ENCODE results near the gene GNG8.

Gene GNG8

GRCh38 chr19:46659151-46660007, 23.4 kb upstream of the GNG8 start:
- H3K27me3 Mint-ChIP-seq = peaks cover 67% of the 10 kb centered on the region
- no peaks in the 10 kb centered on the region for H3K9me3 Mint-ChIP-seq
- H3K4me3 Mint-ChIP-seq = peak overlapping the region; percentile 64
- intact Hi-C loops (cut with micrococcal nuclease) = loop anchor here (5.0 kb wide), 1 partner anchor 132 kb away; no protein-coding TSS in a partner anchor
- H3K36me3 Mint-ChIP-seq (ENCODE audit: low read depth) = no peaks in the 10 kb centered on the region
- H3K27ac Mint-ChIP-seq = peak overlapping the region; percentile 54
- peaks cover 34% of the 10 kb centered on the region for H3K4me1 Mint-ChIP-seq (ENCODE audit: low read depth)

DNA sequence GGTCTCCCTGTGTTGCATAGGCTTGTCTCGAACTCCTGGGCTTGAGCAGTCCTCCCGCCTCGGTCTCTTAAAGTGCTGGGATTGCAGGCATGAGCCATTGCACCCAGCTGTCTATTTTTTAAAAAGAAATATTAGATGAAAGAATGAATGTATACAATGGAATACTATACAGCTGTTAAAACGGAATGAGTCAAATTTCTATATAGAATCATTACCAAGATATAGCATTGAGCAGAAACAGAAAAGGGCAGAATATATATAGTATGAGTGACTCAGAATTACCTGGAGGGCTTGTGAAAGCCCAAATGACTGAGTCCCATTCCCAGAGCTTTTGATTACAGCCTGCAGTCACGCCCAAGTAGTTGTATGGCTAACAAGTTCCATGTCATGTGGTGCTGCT, 20.5 kb upstream of the GNG8 start:
- peaks cover 76% of the 10 kb centered on the region for H3K27me3 Mint-ChIP-seq
- intact Hi-C loops (cut with micrococcal nuclease) = no loop called here
- no peaks in the 10 kb centered on the region for H3K36me3 Mint-ChIP-seq (ENCODE audit: low read depth)
- H3K9me3 Mint-ChIP-seq = no peaks in the 10 kb centered on the region
- no peak overlapping the region for H3K27ac Mint-ChIP-seq
- H3K4me3 Mint-ChIP-seq = no peak overlapping the region
- H3K4me1 Mint-ChIP-seq (ENCODE audit: low read depth) = peaks cover 33% of the 10 kb centered on the region

- H3K27ac Mint-ChIP-seq = no peak overlapping the region
- H3K9me3 Mint-ChIP-seq = no peaks in the 10 kb centered on the region
- H3K4me3 Mint-ChIP-seq = no peak overlapping the region
- no peaks in the 10 kb centered on the region for H3K36me3 Mint-ChIP-seq (ENCODE audit: low read depth)
- intact Hi-C loops (cut with micrococcal nuclease) = no loop called here
- H3K4me1 Mint-ChIP-seq (ENCODE audit: low read depth) = peaks cover 22% of the 10 kb centered on the region
- H3K27me3 Mint-ChIP-seq = peaks cover 83% of the 10 kb centered on the region
Observed at GRCh38 chr19:46654621-46655152, 18.7 kb upstream of the GNG8 start.

DNA sequence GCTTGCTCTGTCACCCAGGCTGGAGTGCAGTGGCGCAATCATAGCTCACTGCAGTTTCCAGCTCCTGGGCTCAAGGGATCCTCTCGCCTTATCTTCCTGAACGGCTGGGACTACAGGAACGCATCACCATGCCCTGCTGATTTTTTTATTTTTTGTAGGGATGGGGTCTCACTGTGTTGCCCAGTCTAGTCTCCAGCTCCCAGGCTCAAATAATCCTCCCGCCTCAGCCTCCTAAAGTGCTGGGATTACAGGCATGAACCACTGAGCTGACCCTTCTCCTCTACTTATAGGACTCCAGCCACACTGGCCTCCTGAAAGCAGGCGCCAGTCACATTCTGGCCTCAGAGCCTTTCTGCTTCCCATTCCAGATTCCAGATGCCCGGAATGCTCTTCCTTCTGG, 14.4 kb upstream of the GNG8 start:
- Mint-ChIP-seq H3K4me1 (ENCODE audit: low read depth) (peaks cover 24% of the 10 kb centered on the region), H3K4me3 (no peak overlapping the region), H3K27ac (no peak overlapping the region), H3K9me3 (no peaks in the 10 kb centered on the region), H3K27me3 (peaks cover 76% of the 10 kb centered on the region), H3K36me3 (ENCODE audit: low read depth) (no peaks in the 10 kb centered on the region)
- intact Hi-C loops (cut with micrococcal nuclease) = no loop called here

GRCh38 chr19:46648961-46649960, 13.3 kb upstream of the GNG8 start:
- peaks cover 24% of the 10 kb centered on the region for H3K4me1 Mint-ChIP-seq (ENCODE audit: low read depth)
- no peak overlapping the region for H3K4me3 Mint-ChIP-seq
- H3K36me3 Mint-ChIP-seq (ENCODE audit: low read depth) = no peaks in the 10 kb centered on the region
- intact Hi-C loops (cut with micrococcal nuclease) = no loop called here
- H3K27ac Mint-ChIP-seq = no peak overlapping the region
- no peaks in the 10 kb centered on the region for H3K9me3 Mint-ChIP-seq
- H3K27me3 Mint-ChIP-seq = peaks cover 76% of the 10 kb centered on the region

GRCh38 chr19:46648060-46648960, 12.3 kb upstream of the GNG8 start:
- Mint-ChIP-seq H3K27ac (peak overlapping the region; percentile 72), H3K4me1 (ENCODE audit: low read depth) (peaks cover 18% of the 10 kb centered on the region), H3K36me3 (ENCODE audit: low read depth) (no peaks in the 10 kb centered on the region), H3K27me3 (peaks cover 72% of the 10 kb centered on the region), H3K9me3 (no peaks in the 10 kb centered on the region), H3K4me3 (peak overlapping the region; percentile 49)
- intact Hi-C loops (cut with micrococcal nuclease) = no loop called here

DNA sequence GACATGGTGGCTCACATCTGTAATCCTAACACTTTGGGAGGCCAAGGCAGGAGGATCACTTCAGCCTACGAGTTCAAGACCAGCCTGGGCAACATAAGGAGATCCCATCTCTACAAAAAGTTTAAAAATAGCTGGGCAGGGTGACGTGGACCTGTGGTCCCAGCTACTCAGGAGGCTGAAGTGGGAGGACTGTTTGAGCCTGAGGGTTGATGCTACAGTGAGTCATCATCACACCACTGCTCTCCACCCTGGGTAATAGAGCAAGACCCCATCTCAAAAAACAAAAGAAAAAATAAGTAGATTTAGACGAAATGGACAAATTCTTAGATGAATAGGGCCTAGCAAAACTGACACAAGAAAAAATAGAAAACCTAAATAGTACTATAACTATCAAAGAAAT, 10.4 kb upstream of the GNG8 start:
- no peak overlapping the region for H3K4me3 Mint-ChIP-seq
- intact Hi-C loops (cut with micrococcal nuclease) = no loop called here
- H3K4me1 Mint-ChIP-seq (ENCODE audit: low read depth) = peaks cover 18% of the 10 kb centered on the region
- H3K36me3 Mint-ChIP-seq (ENCODE audit: low read depth) = no peaks in the 10 kb centered on the region
- H3K27ac Mint-ChIP-seq = no peak overlapping the region
- peaks cover 71% of the 10 kb centered on the region for H3K27me3 Mint-ChIP-seq
- no peaks in the 10 kb centered on the region for H3K9me3 Mint-ChIP-seq

GRCh38 chr19:46644720-46645119, 8.7 kb upstream of the GNG8 start:
- no peak overlapping the region for H3K27ac Mint-ChIP-seq
- no peak overlapping the region for H3K4me3 Mint-ChIP-seq
- peaks cover 67% of the 10 kb centered on the region for H3K27me3 Mint-ChIP-seq
- intact Hi-C loops (cut with micrococcal nuclease) = no loop called here
- H3K4me1 Mint-ChIP-seq (ENCODE audit: low read depth) = peaks cover 19% of the 10 kb centered on the region
- no peaks in the 10 kb centered on the region for H3K9me3 Mint-ChIP-seq
- no peaks in the 10 kb centered on the region for H3K36me3 Mint-ChIP-seq (ENCODE audit: low read depth)

- Mint-ChIP-seq H3K4me3 (no peak overlapping the region), H3K27me3 (peaks cover 42% of the 10 kb centered on the region), H3K4me1 (ENCODE audit: low read depth) (peaks cover 9% of the 10 kb centered on the region), H3K27ac (no peak overlapping the region), H3K36me3 (ENCODE audit: low read depth) (no peaks in the 10 kb centered on the region), H3K9me3 (no peaks in the 10 kb centered on the region)
- intact Hi-C loops (cut with micrococcal nuclease) = no loop called here
Observed at GRCh38 chr19:46640656-46641055, 4.7 kb upstream of the GNG8 start.

- Mint-ChIP-seq H3K4me3 (no peak overlapping the region), H3K27me3 (peaks cover 40% of the 10 kb centered on the region), H3K27ac (no peak overlapping the region), H3K9me3 (no peaks in the 10 kb centered on the region), H3K36me3 (ENCODE audit: low read depth) (no peaks in the 10 kb centered on the region), H3K4me1 (ENCODE audit: low read depth) (peaks cover 20% of the 10 kb centered on the region)
- intact Hi-C loops (cut with micrococcal nuclease) = no loop called here
Observed at GRCh38 chr19:46639358-46640182, 3.6 kb upstream of the GNG8 start.

DNA sequence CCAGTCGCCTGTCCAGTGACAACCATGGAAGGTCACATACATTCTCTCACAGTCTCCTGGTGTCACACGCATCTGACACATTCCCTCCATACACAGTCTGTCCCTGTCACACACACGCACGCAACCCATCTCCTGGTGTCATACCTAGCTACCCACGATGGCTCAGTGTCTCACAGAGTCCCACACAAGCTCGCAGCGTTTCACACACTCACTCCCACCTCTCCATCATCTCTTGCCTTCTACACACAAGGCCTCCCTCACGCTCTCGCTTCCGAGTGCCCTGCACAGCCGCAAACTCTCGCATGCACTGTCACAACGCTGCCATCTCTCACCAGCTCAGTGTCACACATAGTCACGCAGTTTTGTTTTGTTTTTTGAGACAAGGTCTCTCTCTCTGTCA, 1.2 kb upstream of the GNG8 start:
- Mint-ChIP-seq H3K4me3 (no peak overlapping the region), H3K9me3 (no peaks in the 10 kb centered on the region), H3K27ac (no peak overlapping the region), H3K4me1 (ENCODE audit: low read depth) (peaks cover 34% of the 10 kb centered on the region), H3K36me3 (ENCODE audit: low read depth) (no peaks in the 10 kb centered on the region), H3K27me3 (peaks cover 41% of the 10 kb centered on the region)
- intact Hi-C loops (cut with micrococcal nuclease) = no loop called here

GRCh38 chr19:46634656-46635218, 1.3 kb downstream of the GNG8 start:
- Mint-ChIP-seq H3K27ac (no peak overlapping the region), H3K9me3 (no peaks in the 10 kb centered on the region), H3K36me3 (ENCODE audit: low read depth) (no peaks in the 10 kb centered on the region), H3K27me3 (peaks cover 41% of the 10 kb centered on the region), H3K4me3 (peak overlapping the region; percentile 24), H3K4me1 (ENCODE audit: low read depth) (peaks cover 50% of the 10 kb centered on the region)
- intact Hi-C loops (cut with micrococcal nuclease) = loop anchor here (1.0 kb wide), 1 partner anchor 27 kb away; the partner anchor contains the start of gene DACT3
